Activated B cell treated with CpG ODN at 0.5 μM for 24 hours (primary cell): ENCODE results near the gene CYB561D1. TPM values are rescaled to one million over a fixed set of nuclear protein-coding genes. Genes with fewer than 3 reads are reported as not detected.
A peak's percentile ranks its signal among the peaks of the same experiment; 100 is the strongest.

ENCODE experiments used
- ATAC-seq: fragments of 200-7000 bp; cut with Tn5 transposase; one replicate; pipeline ENCODE4 v1.10.0; 2021; ENCODE audit warnings: low read depth, mild to moderate bottlenecking, moderate library complexity
- CTCF ChIA-PET: fragments of 350-600 bp; sonication (Branson Sonifier 250); formaldehyde crosslinking; loops from one replicate; lab custom pipeline; 2021; ENCODE audit warnings: antibody characterized with exemption; lab: Charles Lee
- POLR2A ChIA-PET: fragments of 350-600 bp; sonication (Branson Sonifier 250); formaldehyde crosslinking; loops from one replicate; lab custom pipeline; 2021; ENCODE audit warnings: antibody characterized with exemption; lab: Charles Lee
- DNase-seq: peaks from one replicate; pipeline ENCODE4 v3.0.0; 2022
- H3K27ac Mint-ChIP-seq: one replicate; pipeline ENCODE4 v1.8.0; 2020; ENCODE audit warnings: mixed read lengths
- H3K27me3 Mint-ChIP-seq: one replicate; pipeline ENCODE4 v1.8.0; 2021; ENCODE audit warnings: mixed read lengths
- H3K36me3 Mint-ChIP-seq: one replicate; pipeline ENCODE4 v1.8.0; 2021; ENCODE audit warnings: low read depth, mixed read lengths
- H3K4me1 Mint-ChIP-seq: one replicate; pipeline ENCODE4 v1.8.0; 2021; ENCODE audit warnings: mixed read lengths
- H3K4me3 Mint-ChIP-seq: one replicate; pipeline ENCODE4 v1.8.0; 2020; ENCODE audit warnings: mild to moderate bottlenecking, mixed read lengths
- H3K9me3 Mint-ChIP-seq: one replicate; pipeline ENCODE4 v1.8.0; 2020; ENCODE audit warnings: mixed read lengths
- intact Hi-C: fragments of 100-400 bp; cut with micrococcal nuclease; formaldehyde crosslinking; loops from one replicate; pipeline ENCODE4 v1.15.1; 2024
- total RNA-seq: library from RNA; stranded (reverse); gene quantifications from 2 replicates; pipeline ENCODE4 v1.2.3, GENCODE V29; 2022
- TF ChIP-seq, protein P1 (sequence below): fragments of 200-600 bp; IDR thresholded peaks from one replicate; pipeline ENCODE4 v1.8.0; 2022; ENCODE audit warnings: antibody characterized with exemption, mild to moderate bottlenecking

Gene CYB561D1
- total RNA-seq, 1 donor from 2014 or later: 18.1 TPM

DNA sequence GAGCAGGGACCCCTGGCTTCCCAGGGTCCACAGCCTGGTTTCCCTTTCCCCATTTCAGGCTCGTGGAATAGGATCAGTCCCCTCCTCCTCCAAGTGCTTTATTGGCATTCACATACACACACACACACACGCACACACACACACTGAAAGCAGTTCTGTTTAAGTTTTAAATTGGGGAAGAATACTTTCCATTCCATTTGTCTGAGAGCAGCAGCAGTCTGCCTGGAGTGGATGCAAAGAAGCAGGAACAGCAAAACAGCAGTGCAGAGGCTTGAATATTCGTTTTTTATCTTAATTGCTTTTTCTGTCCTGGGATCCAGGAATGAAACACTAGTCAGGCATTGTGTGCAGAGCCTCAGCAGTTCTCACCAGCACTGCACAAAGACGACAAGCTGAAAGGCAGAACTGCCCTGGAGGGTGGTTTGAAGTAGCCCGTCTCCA is 7.1 kb downstream of the CYB561D1 start:
- DNase-seq (no peak), ATAC-seq (no peak)
- POLR2A ChIA-PET: no interaction called here
- intact Hi-C loops: no loop called here
- H3K4me3 Mint-ChIP-seq: no peak overlapping the region
- H3K27ac Mint-ChIP-seq: no peak overlapping the region
- peaks cover 46% of the 10 kb centered on the region for H3K36me3 Mint-ChIP-seq
- H3K9me3 Mint-ChIP-seq: no peaks in the 10 kb centered on the region
- CTCF ChIA-PET: interaction anchor here (1.7 to 23.7 kb wide), 3 partner anchors 9 to 30 kb away, joined by 4 to 375 read pairs (median 8); partner anchors contain the start of gene AMIGO1
- peaks cover 37% of the 10 kb centered on the region for H3K4me1 Mint-ChIP-seq
- H3K27me3 Mint-ChIP-seq: no peaks in the 10 kb centered on the region
- TF ChIP-seq, protein P1, sequence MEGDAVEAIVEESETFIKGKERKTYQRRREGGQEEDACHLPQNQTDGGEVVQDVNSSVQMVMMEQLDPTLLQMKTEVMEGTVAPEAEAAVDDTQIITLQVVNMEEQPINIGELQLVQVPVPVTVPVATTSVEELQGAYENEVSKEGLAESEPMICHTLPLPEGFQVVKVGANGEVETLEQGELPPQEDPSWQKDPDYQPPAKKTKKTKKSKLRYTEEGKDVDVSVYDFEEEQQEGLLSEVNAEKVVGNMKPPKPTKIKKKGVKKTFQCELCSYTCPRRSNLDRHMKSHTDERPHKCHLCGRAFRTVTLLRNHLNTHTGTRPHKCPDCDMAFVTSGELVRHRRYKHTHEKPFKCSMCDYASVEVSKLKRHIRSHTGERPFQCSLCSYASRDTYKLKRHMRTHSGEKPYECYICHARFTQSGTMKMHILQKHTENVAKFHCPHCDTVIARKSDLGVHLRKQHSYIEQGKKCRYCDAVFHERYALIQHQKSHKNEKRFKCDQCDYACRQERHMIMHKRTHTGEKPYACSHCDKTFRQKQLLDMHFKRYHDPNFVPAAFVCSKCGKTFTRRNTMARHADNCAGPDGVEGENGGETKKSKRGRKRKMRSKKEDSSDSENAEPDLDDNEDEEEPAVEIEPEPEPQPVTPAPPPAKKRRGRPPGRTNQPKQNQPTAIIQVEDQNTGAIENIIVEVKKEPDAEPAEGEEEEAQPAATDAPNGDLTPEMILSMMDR: no peak

DNA sequence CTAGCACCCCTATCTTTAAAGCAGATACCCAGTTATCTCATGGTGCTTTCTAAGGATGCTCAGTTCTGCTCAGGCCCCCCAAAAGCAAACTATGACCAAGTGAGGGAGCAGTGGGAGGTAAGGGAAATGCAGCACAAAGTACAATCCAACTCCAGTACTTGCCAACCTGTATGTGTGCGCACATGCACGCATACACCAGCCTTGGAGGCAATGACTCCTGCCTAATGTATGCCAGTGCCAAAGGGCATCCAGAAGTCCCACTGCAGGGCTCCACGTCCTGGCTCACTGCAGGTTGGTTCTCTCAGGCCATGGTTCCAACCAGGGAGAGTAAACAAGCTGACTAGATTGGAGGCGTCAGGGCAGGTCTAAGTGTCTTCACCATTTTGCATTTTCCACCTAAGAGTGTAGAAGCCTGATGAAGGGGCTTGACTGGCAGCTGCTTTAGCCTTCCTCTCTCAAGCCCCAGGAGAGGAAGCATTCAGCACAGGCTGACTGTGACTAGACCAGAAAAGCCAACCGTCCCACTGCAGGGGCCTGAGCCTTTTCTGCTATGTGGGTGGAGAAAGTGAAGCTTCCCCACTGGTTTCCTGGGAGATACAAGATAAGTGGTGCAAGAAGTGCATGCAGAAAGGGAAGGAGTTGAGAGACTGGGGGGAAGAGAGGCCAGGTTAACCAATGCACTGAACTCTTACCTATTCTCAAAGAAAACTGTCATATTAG is 7.9 kb downstream of the CYB561D1 start:
- H3K27ac Mint-ChIP-seq: no peak overlapping the region
- no peaks in the 10 kb centered on the region for H3K9me3 Mint-ChIP-seq
- ChIA-PET CTCF (interaction anchor here (1.5 to 23.7 kb wide), 4 partner anchors 8 to 29 kb away, joined by 4 to 375 read pairs (median 6); partner anchors contain the start of gene AMIGO1), POLR2A (no interaction called here)
- DNase-seq (no peak), ATAC-seq (no peak)
- intact Hi-C loops: no loop called here
- H3K27me3 Mint-ChIP-seq: no peaks in the 10 kb centered on the region
- H3K36me3 Mint-ChIP-seq: peaks cover 38% of the 10 kb centered on the region
- peaks cover 29% of the 10 kb centered on the region for H3K4me1 Mint-ChIP-seq
- TF ChIP-seq, protein P1: no peak
- H3K4me3 Mint-ChIP-seq: no peak overlapping the region

DNA sequence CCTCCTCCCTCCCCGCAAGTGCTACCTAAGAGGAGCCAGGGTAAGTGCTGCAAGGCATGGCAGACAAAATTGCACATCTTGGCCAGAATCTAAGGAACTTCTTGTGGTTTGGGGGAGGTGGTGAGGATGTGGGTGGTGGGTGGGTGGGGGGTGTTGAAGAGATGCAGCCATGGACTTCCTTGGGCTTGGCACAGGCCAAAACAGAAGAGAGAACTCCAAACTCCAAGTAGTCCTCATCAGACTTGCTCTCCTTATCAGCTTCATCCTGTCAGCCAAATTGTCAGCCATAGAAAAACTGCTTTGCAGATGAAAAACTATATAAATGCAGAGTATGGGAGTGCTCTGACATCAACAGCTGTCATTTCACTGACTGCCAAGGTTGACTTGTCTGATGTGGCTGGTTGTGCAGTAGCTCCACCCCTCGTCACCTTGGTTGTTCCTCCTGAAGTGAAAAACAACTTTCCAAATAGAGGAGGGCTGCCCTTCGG is 8.5 kb downstream of the CYB561D1 start:
- H3K36me3 Mint-ChIP-seq: peaks cover 36% of the 10 kb centered on the region
- no peak for DNase-seq
- no peak overlapping the region for H3K27ac Mint-ChIP-seq
- ChIA-PET CTCF (interaction anchor here (1.5 to 23.7 kb wide), 2 partner anchors 12 to 29 kb away, joined by 4 to 375 read pairs; no protein-coding TSS in a partner anchor), POLR2A (interaction anchor here (1.4 kb wide), 1 partner anchor 8 kb away, joined by 5 read pairs; the partner anchor contains the start of gene CYB561D1)
- ATAC-seq: peak; percentile 62
- H3K4me3 Mint-ChIP-seq: no peak overlapping the region
- H3K27me3 Mint-ChIP-seq: no peaks in the 10 kb centered on the region
- no peaks in the 10 kb centered on the region for H3K9me3 Mint-ChIP-seq
- TF ChIP-seq, protein P1: no peak
- H3K4me1 Mint-ChIP-seq: peaks cover 29% of the 10 kb centered on the region
- intact Hi-C loops: no loop called here

DNA sequence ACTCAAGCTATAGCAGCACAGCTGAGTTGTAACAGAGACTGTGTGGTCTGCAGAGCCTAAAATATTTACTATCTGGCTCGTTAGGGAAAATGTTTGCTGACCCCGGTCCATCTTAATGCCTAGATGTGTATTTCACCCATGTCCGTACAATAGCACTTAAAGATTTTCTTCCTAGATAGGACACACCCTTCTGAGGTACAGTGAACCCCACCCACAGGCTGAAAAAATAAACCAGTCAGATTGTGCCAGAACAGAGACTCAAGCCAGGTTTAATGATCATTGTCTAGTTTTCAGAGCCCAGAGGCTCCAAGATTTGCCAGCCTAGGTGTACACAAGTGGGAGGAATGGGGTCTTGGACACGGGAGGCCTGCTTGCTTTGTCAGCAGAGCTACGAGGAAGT is 10.0 kb downstream of the CYB561D1 start:
- H3K4me3 Mint-ChIP-seq: no peak overlapping the region
- ChIA-PET CTCF (interaction anchor here (1.4 to 23.7 kb wide), 4 partner anchors 10 to 27 kb away, joined by 5 to 375 read pairs (median 6); partner anchors contain the start of gene CYB561D1), POLR2A (interaction anchor here (0.7 to 1.4 kb wide), 3 partner anchors 10 to 363 kb away, joined by 4 to 8 read pairs (median 5); partner anchors contain the start of gene CYB561D1)
- intact Hi-C loops: no loop called here
- no peak for ATAC-seq
- TF ChIP-seq, protein P1: no peak
- no peak overlapping the region for H3K27ac Mint-ChIP-seq
- peaks cover 4% of the 10 kb centered on the region for H3K27me3 Mint-ChIP-seq
- H3K4me1 Mint-ChIP-seq: peaks cover 28% of the 10 kb centered on the region
- H3K36me3 Mint-ChIP-seq: peaks cover 23% of the 10 kb centered on the region
- no peak for DNase-seq
- H3K9me3 Mint-ChIP-seq: no peaks in the 10 kb centered on the region

DNA sequence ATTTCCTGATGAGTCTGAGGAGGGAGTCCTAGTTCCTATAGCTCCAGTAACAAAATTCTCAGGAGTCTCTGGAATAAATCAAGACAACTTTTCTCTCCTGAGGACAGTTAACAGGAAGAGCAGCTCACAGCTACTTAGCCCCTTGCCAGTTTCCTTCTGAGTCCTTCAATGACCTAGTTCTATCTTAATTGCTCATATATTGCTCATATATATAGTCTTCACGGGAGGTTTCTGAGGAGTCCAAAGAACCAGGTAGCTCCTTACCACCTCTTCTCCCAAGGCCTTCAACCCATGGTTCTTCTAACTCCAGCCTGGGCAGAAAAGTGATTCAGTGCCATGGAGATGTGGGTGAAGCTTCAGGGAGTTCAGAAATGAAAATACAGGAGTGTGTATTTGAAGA is 11.1 kb downstream of the CYB561D1 start:
- Mint-ChIP-seq H3K27me3 (peaks cover 5% of the 10 kb centered on the region), H3K27ac (no peak overlapping the region), H3K4me3 (no peak overlapping the region), H3K4me1 (peaks cover 32% of the 10 kb centered on the region), H3K9me3 (no peaks in the 10 kb centered on the region), H3K36me3 (peaks cover 18% of the 10 kb centered on the region)
- intact Hi-C loops: no loop called here
- CTCF ChIA-PET: interaction anchor here (1.4 to 23.7 kb wide), 4 partner anchors 11 to 26 kb away, joined by 5 to 375 read pairs (median 6); partner anchors contain the start of gene CYB561D1
- ATAC-seq (no peak), DNase-seq (no peak)
- TF ChIP-seq, protein P1: no peak
- POLR2A ChIA-PET: interaction anchor here (0.9 kb wide), 2 partner anchors 11 kb away, joined by 3 to 8 read pairs; partner anchors contain the start of gene CYB561D1
